PC-3 (cell line): ENCODE results near the gene ELOVL5. TPM values are rescaled to one million over a fixed set of nuclear protein-coding genes. Genes with fewer than 3 reads are reported as not detected.

ENCODE experiments used
- microRNA-seq: library from miRNA; unstranded; fragments of <30 nt; microRNA quantifications from one replicate; pipeline ENCODE4 v1.1.0, GENCODE V29; 2020; ENCODE audit not compliant: unreplicated experiment
- total RNA-seq: library from RNA; depleted of rRNA; stranded (reverse); fragments of >200 nt; gene quantifications from 2 replicates; pipeline ENCODE4 v1.2.3, GENCODE V29; 2014; rRNA removed

The ELOVL5 gene
- total RNA-seq, 1 experiment from 2014 or later: 62.7 TPM

Small RNA genes lying within 50 kb of the gene (microRNA-seq; reads per million reads assigned to microRNA genes)
- gene MIR5685: not detected

Other genes starting within 250 kb of the ELOVL5 start
- gene GCM1, start 200.1 kb downstream of the ELOVL5 start, total RNA-seq: not detected in 2 replicates
- 50.1 and 54.7 TPM in 2 replicates for gene GCLC, start 196.2 kb upstream of the ELOVL5 start, total RNA-seq